Lung (tissue), 12 donors: ENCODE data around the gene RASGRP3. TPM values are rescaled to one million over a fixed set of nuclear protein-coding genes. Genes with fewer than 3 reads are reported as not detected.

ENCODE experiments used
- ATAC-seq: fragments of 200-7000 bp; cut with Tn5 transposase; one replicate; pipeline ENCODE4 v1.9.1; 2020; ENCODE audit warnings: moderate number of reproducible peaks; ENCODE audit not compliant: insufficient read depth, low FRiP score
- DNase-seq, 3 donors: peaks; one replicate each; pipeline ENCODE4 v3.0.0-alpha.2; 2013 to 2017
- H3K27ac ChIP-seq, 2 donors: one replicate each; pipeline ENCODE4 v1.5.1; 2013; ENCODE audit warnings: mild to moderate bottlenecking in 2 of 2, moderate library complexity in 2 of 2, control low read depth in 1 of 2, inconsistent platforms in 1 of 2, low read depth in 1 of 2, low read length in 1 of 2
- H3K27me3 ChIP-seq, 3 donors: one replicate each; pipeline ENCODE4 v1.5.1; 2013; ENCODE audit warnings: low read length in 2 of 3; ENCODE audit not compliant: control insufficient read depth in 3 of 3, insufficient read depth in 3 of 3
- H3K36me3 ChIP-seq, 4 donors: one replicate each; pipeline ENCODE4 v1.5.1; 2013; ENCODE audit warnings: low read length in 4 of 4, mild to moderate bottlenecking in 1 of 4, moderate library complexity in 1 of 4; ENCODE audit not compliant: control insufficient read depth in 4 of 4, insufficient read depth in 4 of 4
- H3K4me1 ChIP-seq, 5 donors: one replicate each; pipeline ENCODE4 v1.5.1; 2013; ENCODE audit warnings: low read length in 5 of 5, mild to moderate bottlenecking in 2 of 5, moderate library complexity in 1 of 5; ENCODE audit not compliant: control insufficient read depth in 5 of 5, insufficient read depth in 5 of 5
- H3K4me3 ChIP-seq: one replicate; pipeline ENCODE4 v1.5.1; 2013; ENCODE audit warnings: mild to moderate bottlenecking, control low read depth, moderate library complexity
- H3K9ac ChIP-seq, 2 donors: one replicate each; pipeline ENCODE4 v1.5.1; 2013; ENCODE audit warnings: low read length in 2 of 2, control low read depth in 1 of 2; ENCODE audit not compliant: insufficient read depth in 1 of 2
- H3K9me3 ChIP-seq, 4 donors: one replicate each; pipeline ENCODE4 v1.5.1; 2013; ENCODE audit warnings: low read length in 3 of 4, mild to moderate bottlenecking in 1 of 4, moderate library complexity in 1 of 4; ENCODE audit not compliant: control insufficient read depth in 4 of 4, insufficient read depth in 3 of 4
- WGBS, 2 donors: extraction: QIAGEN DNeasy Blood & Tissue Kit; methylation state at CpG; one replicate each; pipeline ENCODE4 v1.1.7; 2013; 5-methylcytosine and 5-hydroxymethylcytosine counted together
- polyA plus RNA-seq, 2 donors: library from polyadenylated mRNA; stranded (reverse); fragments of 200-250 nt; gene quantifications; one replicate each; pipeline ENCODE4 v1.2.1, GENCODE V29; 2013
- total RNA-seq, 2 donors: library from RNA; depleted of rRNA in 1 of 2; stranded (reverse); fragments of >200 nt in 1 of 2; gene quantifications; one replicate each; pipeline ENCODE4 v1.2.1, GENCODE V29; 2014 to 2021
- TF ChIP-seq, protein P1 (sequence below): IDR thresholded peaks from 2 replicates; pipeline ENCODE4 v1.5.1; 2012; ENCODE audit warnings: mild to moderate bottlenecking; ENCODE audit errors: control extremely low read depth, extremely low read depth
- donor health status: control.
- donor health status: control.
- donor health status: Bipolar disorder and iron deficiency.
- donor health status: healthy.
- donor health status: DM: yes; HTN: yes; CAD: no.

The RASGRP3 gene
- total and polyA plus RNA-seq, 4 donors, result 3.6 to 36.6 (median 10.5) TPM

DNA sequence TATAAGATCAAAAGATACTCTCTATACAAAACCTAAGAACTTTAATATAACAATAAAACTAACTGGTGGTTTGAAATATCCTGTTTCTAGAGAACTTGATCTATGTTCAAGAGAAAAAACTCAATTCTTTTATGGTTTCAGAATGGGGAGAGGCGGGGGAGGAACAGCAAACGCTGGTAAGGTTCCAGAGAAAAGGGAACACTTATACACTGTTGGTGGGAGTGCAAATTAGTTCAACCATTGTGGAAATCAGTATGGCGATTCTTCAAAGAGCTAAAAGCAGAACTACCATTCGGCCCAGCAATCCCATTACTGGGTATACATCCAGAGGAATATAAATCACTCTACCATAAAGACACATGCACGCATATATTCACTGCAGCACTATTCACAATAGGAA lies 105.4 kb downstream of the RASGRP3 start:
- H3K9me3 ChIP-seq, result no peaks in the 10 kb centered on the region
- H3K4me3 ChIP-seq, result no peak overlapping the region
- TF ChIP-seq, protein P1, sequence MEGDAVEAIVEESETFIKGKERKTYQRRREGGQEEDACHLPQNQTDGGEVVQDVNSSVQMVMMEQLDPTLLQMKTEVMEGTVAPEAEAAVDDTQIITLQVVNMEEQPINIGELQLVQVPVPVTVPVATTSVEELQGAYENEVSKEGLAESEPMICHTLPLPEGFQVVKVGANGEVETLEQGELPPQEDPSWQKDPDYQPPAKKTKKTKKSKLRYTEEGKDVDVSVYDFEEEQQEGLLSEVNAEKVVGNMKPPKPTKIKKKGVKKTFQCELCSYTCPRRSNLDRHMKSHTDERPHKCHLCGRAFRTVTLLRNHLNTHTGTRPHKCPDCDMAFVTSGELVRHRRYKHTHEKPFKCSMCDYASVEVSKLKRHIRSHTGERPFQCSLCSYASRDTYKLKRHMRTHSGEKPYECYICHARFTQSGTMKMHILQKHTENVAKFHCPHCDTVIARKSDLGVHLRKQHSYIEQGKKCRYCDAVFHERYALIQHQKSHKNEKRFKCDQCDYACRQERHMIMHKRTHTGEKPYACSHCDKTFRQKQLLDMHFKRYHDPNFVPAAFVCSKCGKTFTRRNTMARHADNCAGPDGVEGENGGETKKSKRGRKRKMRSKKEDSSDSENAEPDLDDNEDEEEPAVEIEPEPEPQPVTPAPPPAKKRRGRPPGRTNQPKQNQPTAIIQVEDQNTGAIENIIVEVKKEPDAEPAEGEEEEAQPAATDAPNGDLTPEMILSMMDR, result no peak
- H3K4me1 ChIP-seq, result peaks cover 0 to 7% (median 0%) of the 10 kb centered on the region in 5 donors
- WGBS, 2 donors, result 39 to 66% methylated on average over 5 of the region's 5 CpGs
- H3K27ac ChIP-seq, result no peak overlapping the region
- DNase-seq, result no peak
- no peaks in the 10 kb centered on the region for H3K27me3 ChIP-seq
- H3K9ac ChIP-seq, result no peak overlapping the region
- peaks cover 6 to 14% (median 9%) of the 10 kb centered on the region in 4 donors for H3K36me3 ChIP-seq
- no peak for ATAC-seq

DNA sequence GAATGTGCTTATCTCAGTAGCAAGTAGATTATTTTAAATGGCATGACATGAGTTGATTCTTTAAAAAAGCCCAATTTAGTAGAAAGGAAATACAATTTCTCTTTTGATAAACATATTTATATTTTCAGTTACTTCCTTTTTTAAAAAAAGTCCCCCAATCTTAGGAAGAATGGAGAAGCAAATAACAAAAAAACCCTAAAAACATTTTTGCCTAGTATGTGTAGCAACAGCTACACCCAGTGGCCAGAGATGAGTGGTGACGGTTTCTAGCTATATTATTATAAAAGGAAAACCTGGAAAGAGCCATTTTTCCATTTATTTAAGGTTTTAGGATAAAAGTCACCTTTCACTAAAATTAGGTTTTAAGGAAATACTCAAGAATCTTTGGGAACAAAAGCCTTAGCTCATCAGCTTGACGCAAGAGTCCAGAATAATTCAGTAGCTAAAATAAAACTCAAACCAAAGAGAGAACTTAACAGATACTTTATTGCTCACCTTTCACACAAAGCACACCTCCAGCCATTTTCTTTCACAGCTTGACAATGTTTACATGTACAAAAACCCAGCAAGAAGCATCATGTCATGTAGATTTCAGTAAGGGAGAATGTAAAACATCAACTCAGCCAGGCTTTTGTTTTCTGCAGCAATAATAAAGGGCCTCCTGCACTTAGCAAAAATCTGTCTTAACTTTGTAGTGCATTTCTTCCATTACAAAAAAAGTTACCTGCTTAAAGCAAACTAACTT lies 106.9 kb downstream of the RASGRP3 start:
- Histone ChIP-seq H3K4me1 (peaks cover 0 to 14% (median 0%) of the 10 kb centered on the region in 5 donors), H3K4me3 (no peak overlapping the region), H3K36me3 (peaks cover 9 to 14% (median 12%) of the 10 kb centered on the region in 4 donors), H3K27ac (no peak overlapping the region), H3K9ac (no peak overlapping the region), H3K27me3 (no peaks in the 10 kb centered on the region), H3K9me3 (no peaks in the 10 kb centered on the region)
- DNase-seq (peak; percentile 37 to 75 (median 72)), ATAC-seq (peak; percentile 79)
- TF ChIP-seq, protein P1, result peak; percentile 55
- WGBS, 2 donors, result 30 to 34% methylated on average over 2 of the region's 2 CpGs

DNA sequence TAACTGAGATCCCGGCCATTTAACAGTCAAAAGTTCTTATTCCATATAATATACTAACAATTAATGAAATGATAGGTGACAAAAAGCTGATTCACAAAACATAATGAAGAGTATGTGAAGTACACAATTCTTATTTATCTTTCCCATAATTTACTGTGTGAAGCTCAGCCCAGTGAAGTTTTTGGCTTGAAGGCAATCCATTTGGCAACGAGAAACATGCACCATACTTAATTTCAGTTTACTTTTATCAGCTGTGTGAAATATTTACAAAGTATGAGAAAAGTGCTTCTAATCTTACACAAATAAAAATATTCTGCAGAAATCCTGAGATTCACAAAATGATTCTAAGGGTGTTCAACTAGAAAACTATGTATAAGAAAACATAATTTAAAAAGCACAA lies 110.3 kb downstream of the RASGRP3 start:
- no peak for ATAC-seq
- no peaks in the 10 kb centered on the region for H3K9me3 ChIP-seq
- TF ChIP-seq, protein P1, result no peak
- H3K36me3 ChIP-seq, result peaks cover 9 to 14% (median 13%) of the 10 kb centered on the region in 4 donors
- H3K4me1 ChIP-seq, result peaks cover 0 to 29% (median 5%) of the 10 kb centered on the region in 5 donors
- no peak overlapping the region for H3K9ac ChIP-seq
- H3K27me3 ChIP-seq, result no peaks in the 10 kb centered on the region
- no peak overlapping the region for H3K4me3 ChIP-seq
- peak in 2 of 3 donors; percentile 61 to 63 for DNase-seq
- 72 to 93% methylated on average over 2 of the region's 2 CpGs for WGBS, 2 donors
- no peak overlapping the region for H3K27ac ChIP-seq

DNA sequence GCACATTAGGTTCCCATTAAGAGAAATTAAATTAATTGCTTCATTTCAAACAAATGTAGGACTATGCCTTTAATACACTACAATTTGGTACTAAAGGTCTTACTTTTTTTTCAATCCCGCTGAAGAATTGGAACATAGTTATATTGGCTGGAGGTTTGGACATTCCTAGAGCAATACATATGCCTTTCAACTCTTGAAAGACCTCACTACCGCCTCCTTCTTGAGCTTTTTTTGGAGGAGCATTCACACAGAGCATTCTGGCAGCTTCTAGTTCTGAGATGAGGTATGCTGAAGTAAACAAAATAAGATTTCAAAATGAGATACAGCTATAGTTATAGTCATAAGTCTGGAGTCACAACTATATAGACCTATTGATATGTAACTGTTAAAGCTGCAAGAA lies 111.8 kb downstream of the RASGRP3 start:
- ATAC-seq, result no peak
- no peak overlapping the region for H3K27ac ChIP-seq
- peaks cover 0 to 29% (median 5%) of the 10 kb centered on the region in 5 donors for H3K4me1 ChIP-seq
- WGBS, 2 donors, result 71 to 91% methylated on average over 2 of the region's 2 CpGs
- no peak for DNase-seq
- H3K36me3 ChIP-seq, result peaks cover 11 to 23% (median 17%) of the 10 kb centered on the region in 4 donors
- no peak overlapping the region for H3K4me3 ChIP-seq
- no peak overlapping the region for H3K9ac ChIP-seq
- H3K9me3 ChIP-seq, result no peaks in the 10 kb centered on the region
- TF ChIP-seq, protein P1, result no peak
- H3K27me3 ChIP-seq, result no peaks in the 10 kb centered on the region
